ENCODE data around the gene CARD11.
"Not testable (repeated sequence)": the region's sequence is repeated elsewhere in the genome, so short reads cannot be mapped to it uniquely, and the experiment has no call there.

The CARD11 gene

GRCh38 chr7:3064067-3064466, 20.4 kb upstream of the CARD11 start:
- DNase-seq (ENCODE audit: low read depth): no peak

GRCh38 chr7:3063016-3063753, 19.5 kb upstream of the CARD11 start:
- DNase-seq (ENCODE audit: low read depth): no peak

DNA sequence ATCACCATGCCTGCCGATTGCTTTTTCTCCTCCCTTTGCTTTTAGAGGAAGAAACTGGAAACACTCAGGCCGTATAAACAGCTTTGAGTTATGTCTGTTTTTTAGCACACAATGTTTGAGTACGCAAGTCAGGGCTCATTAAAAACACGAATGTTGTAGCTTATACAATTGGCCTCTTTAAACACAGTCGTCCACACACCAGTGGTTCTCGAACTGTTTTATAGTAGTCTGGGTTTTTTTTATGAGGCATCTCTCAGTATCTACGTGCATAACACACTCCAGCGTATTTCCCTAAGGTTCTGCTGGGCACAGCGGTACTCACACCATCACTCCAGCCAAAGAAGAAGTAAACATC, 13.4 kb upstream of the CARD11 start:
- no peak for DNase-seq (ENCODE audit: low read depth)

DNA sequence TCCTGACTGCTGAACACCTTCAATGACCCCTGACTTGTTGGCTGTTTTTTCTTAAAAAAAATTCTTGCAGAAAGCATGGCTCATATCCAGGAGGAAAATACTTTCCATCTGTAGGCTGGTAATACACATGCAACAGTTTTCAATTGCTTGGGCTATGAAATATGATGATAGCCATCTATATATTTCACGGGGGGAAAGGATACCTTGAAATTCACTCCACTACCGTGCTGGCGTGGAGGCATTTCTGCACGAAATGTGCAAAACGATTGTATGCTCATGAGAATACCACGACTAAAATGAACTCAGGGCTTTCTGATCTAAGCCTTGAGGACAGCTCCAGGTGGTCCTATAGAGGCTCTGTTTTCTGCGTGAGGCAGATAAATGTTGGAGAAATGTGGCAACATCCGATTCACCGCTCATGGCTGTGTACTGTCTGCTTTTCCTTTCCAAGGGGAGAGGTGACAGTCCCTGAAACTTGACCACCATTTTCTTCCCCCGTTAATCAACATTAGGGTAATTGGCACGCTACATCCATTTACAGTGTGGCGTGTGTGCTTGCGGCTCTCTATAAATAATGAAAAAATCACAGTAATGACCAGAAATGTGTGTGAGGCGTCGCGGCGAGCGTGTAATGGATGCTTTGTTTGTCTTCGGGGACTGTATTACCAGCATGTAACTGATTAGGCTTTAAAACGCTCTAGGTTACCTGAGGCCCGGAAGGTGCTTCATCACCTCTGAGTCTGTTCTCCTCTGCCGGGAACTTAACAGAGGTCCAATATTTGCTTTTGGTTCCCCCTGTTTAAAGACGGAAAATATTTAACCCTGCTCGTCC, 12.8 kb upstream of the CARD11 start:
- DNase-seq (ENCODE audit: low read depth): no peak

DNA sequence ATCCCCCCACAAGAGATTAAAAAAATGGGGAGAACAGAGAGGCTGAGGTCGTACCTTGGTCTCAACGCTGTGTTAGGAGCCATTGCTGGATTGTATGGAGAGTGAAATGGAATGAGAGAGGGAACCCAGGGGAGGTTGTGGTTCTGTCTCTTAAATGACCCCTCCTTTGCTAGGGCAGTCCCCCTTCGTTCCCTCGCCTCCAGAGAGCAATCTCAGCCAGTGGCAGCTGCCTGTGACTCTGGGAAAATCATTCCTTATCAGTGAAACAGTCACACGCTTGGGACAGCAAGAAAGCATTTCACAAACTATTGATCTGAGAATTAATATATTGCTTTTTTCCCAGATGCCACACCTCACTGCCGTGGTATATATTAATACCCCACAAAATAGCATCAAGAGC, 12.0 kb upstream of the CARD11 start:
- DNase-seq (ENCODE audit: low read depth): no peak

DNA sequence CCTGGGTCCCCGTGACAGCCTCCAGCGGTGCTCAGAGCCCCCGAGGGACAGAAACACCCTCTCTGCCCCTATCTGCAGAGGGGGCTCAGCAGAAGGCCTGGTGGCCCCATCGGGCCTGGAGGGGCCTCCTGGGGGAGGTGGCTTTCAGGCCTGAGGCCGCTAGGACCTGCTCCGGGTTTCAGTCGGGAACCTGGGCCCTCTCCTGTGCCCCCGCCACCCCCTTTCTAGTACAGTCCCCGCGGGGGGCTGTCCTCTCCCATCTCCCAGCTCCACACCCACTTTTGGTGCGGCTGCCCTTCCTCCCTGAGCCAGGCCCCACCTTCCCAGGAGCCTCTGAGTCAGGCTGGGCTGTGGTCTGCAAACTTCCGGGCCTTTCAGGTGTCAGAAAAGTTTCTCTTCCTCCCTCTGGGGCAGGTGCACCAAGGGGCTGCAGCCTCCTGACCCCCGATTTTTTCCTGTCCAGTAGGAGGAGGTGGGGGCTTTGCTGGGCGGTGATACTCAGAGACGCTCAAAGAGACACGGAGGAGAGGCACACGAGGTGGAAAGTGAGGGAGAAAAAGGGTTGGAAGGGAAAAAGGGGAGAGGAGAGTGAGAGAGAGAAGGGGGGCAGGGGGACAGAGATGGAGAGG, 692 bp downstream of the CARD11 start:
- no peak for DNase-seq (ENCODE audit: low read depth)

DNA sequence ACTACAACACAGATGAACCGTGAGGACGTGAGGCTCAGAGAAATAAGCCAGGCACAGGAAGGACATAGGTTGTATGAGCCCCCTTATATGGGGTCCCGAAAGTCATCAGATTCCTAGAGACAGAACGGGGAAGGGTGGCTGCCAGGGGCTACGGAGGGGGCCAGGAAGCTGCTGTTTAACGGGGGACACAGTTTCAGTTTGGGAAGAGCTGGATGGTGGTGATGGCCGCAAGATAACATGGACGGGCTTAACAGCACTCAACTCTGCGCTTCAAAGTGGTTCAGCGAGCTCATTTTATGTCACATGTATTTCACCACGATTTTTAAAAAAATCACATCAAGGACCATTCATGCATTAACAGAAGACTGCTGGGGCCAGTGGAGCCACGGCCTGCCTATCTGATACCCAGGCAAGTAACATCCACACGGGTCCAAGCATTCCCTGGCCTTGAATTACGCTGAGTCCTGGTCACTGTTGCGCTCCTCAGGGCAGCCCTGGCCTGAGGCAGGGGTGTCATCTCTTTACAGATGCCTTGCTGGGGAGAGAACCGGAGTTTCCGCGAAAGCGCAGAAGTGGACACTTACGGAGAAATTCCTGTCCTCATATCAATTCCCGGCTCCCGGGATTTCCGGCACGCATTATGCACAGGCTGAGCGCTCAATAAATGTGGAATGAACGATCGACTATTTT, 1.5 kb downstream of the CARD11 start:
- DNase-seq (ENCODE audit: low read depth): no peak

DNA sequence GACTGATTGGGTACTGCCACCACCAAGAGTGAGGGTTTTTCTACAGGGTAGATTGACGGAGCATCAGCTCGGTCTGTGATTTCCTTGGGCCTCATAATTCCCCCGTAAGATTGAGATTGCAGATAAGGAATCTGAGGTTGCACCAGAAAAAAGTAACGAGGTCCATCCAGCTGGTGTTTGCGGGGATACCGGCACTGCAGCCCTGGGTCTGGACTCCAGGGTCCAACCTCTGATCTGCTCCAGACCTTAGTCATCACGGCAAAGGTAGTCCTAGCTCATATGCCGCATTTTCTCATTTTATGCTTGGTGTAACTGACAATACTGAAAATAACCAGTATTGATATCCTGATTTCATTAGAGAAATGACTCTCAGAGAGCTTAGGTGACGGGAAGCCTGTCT, 3.9 kb downstream of the CARD11 start:
- no peak for DNase-seq (ENCODE audit: low read depth)

DNA sequence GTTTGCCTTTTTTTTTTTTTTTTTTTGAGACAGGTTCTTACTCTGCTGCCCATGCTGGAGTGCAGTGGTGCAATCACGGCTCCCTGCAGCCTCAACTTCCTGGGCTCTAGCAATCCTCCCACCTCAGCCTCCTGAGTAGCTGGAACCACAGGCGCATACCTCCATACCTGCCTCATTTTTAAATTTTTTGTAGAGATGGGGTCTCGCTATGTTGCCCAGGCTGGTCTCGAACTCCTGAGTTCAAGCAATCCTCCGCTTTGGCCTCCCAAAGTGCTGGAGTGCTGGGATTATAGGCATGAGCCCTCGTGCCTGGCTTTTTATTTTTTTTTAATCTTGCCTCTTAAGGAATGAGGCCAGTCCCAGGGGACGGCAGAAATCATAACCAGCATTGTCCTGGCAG, 5.7 kb downstream of the CARD11 start:
- not testable (repeated sequence) for DNase-seq (ENCODE audit: low read depth)

DNA sequence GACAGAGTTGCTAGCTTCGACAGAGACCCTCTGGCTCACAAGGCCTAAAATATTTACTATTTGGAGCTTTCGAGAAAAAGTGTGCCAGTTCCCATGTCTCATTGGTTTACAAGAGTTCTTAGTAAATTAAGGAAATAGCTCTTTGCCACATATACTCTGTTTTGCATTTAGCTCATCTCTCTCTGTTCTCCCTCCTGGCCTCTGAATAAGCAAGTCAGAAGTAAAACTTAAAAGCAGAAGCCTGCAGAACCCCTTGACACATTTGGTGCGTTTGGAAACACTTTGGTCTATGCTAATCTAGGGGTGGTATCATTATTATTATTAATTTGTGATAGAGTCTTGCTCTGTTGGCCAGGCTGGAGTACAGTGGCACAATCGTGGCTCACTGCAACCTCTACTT, 6.4 kb downstream of the CARD11 start:
- no peak for DNase-seq (ENCODE audit: low read depth)

DNA sequence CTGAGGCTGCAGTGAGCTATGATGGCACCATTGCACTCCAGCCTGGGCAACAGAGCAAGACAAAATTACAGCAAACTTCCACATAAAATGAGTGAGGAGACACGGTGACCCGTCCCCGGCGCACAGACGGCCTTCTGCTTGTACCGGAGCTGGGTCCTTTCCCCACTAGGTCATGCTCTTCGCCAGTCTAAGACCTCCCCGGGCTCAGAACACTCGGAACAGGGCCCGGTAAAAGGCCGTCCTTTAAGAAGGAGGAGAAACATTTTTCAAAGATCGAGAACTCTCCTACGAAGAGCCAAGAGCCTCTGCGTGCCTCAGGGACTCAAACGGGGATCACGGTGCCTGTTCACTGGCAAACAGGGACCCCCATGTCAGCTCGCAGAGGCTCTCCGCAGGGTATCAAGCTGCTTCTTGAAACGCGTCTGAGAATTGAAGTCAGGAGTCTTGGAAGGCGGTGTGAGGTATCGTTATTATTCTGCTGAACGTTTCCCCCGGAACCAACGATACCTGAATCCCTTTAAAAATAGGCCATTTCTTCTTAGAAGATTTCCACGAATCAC, 9.0 kb downstream of the CARD11 start:
- no peak for DNase-seq (ENCODE audit: low read depth)

DNA sequence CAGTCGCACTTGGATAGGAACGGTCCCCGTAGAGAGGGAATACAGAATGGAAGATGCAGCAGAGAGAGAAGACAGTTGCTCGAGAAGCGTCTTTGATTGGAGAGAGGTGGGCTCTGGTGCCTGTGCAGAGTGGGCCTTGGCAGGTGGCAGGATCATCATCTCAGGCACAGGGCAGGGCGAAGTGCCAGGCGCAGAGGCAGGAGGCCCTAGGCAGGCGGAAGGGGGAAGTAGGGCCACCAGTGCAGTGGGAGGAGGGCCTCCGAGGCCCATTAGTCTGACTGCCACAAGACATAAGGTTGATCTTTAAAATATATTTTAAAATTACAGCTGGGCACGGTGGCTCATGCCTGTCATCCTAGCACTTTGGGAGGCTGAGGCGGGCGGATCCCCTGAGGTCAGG, 10.1 kb downstream of the CARD11 start:
- DNase-seq (ENCODE audit: low read depth): no peak

- DNase-seq (ENCODE audit: low read depth): no peak
Measured at GRCh38 chr7:3033136-3033535, 10.5 kb downstream of the CARD11 start.

DNA sequence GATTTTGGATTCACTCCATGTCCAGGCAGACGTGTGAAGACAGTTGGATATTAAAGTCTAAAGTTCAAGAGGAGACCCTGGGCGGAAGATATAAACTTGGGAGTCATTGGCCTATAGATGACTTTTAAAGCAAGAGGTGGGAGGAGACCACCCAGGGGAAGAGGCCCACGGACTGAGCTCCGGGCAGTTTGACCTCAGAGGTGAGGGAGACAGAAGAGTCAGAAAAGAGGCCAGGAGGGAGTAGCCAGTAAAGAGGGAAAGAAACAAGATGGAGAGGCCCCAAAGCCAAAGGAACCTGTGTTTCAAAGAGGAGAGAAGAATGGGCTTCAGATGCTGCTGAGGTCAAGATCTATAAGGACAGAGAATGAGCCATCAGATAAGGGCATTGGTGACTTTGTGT, 11.4 kb downstream of the CARD11 start:
- no peak for DNase-seq (ENCODE audit: low read depth)

DNA sequence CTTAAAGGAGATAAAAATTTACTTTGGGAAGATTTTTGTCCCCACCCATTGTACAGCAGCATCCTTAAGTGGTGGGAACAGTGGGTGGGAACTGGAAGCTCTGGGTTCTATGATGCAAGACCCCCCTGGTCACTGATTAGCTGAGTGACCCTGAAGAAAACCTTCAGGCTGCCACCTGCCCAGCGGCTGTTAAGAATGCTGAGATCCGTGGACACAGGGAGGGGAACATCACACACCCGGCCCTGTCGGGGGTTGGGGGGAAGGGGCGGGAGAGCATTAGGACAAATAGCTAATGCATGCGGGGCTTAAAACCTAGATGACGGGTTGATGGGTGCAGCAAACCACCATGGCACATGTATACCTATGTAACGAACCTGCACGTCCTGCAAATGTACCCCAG, 14.5 kb downstream of the CARD11 start:
- DNase-seq (ENCODE audit: low read depth): no peak

- DNase-seq (ENCODE audit: low read depth): no peak
Measured at GRCh38 chr7:3028758-3029093, 14.9 kb downstream of the CARD11 start.

DNA sequence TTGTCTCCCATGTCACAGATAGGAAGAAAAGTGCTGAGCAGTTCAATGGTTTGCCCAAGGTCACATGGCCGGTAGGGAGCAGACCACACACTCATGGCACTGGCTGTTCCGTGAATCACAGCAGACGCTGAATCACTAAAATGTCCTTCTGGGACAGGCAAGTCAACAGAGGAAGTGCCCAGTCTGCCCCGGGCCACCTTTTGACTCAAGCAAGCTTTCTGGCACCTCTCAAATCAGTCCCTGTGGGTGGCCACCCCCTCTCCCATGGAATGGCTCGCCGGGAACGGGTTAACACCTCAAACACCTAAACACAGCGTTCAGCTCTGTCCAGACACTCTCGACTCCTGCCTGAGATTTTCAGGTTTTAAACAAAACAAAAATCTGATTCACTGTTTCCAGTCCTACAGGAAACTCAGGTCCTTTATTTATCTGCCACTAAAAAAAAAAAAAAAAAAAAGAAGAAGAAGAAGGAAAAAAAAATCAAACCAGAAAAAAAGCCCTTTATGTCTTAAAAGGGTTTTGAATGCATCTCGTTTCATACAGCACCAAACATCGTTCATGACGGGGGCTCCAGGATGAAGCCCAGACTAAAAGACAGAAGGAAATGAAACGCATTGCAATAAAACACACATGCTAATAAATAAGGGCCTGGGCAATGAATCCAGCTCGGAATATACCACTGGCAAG, 15.5 kb downstream of the CARD11 start:
- no peak for DNase-seq (ENCODE audit: low read depth)

DNA sequence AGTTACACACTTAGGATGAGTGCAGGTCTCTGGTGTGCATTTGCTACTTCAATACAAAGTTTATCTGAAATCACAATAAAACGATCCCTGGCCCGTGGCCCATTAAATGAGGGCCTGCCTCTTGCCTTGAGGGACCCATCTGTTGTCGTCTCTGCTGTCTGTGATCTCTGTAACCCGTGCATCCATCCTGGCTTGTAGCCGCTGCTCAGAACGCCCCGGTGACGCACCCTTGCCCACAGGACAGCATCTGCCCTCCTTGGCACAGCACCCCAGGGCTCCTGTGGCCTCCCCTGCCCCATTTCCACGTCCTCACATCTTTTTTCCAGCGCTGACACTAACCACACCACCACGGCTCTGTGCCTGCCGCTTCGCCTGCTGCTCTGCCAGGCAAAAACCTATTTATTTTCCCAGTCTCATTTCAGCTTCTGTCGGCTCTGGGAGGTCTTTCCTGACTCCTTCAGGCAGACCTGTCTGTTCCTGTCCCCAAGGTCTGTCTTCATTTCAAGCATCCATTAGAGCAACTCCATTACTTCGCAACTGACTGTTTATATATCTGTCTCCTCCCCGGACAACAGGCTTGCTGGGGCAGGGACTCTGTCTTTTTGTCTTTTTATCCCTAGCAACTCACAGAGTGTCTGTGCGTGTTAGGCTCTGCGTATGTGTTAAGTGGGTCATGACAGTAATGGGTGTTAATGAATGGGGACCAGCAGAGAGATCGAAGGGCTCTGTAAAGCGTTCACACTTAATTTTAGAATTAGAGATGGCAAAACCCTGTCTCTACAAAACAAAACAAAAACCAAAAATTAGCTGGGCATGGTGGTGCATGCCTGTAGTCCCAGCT, 16.4 kb downstream of the CARD11 start:
- no peak for DNase-seq (ENCODE audit: low read depth)

DNA sequence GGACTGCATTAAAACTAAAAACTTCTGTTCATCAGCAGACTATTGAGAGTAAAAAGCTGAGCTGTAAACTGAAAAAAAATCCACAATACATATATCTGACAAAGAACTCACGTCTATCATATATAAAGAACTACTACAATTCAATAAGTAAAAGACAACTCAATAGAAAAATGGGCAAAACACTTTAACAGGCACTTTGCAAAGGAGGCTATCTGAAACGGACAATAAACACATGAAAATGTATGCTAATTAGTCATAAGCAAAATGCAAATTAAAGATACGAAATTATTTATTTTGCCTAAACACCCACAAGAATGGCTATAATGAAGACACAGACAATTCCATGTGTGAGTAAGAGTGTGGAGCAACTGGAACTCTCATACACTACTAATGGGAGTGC, 18.1 kb downstream of the CARD11 start:
- DNase-seq (ENCODE audit: low read depth): no peak

DNA sequence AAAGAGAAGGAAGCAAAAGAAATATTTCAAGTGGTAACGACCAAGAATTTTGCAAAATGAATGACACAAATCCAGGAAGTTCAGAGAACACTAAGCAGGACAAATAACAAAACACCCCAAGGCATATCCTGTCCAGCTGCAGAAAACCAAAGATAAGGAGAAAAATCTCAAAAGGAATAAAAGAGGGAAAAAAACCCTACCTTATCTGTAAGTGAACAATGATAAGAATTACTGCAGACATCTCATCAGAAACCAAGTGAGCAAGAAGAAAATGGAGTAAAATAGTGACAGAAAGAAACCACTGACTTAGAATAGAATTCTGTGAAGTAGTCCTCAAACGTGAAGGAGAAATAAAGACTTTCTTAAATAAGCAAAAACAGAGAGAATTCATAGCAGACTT, 21.8 kb downstream of the CARD11 start:
- no peak for DNase-seq (ENCODE audit: low read depth)

DNA sequence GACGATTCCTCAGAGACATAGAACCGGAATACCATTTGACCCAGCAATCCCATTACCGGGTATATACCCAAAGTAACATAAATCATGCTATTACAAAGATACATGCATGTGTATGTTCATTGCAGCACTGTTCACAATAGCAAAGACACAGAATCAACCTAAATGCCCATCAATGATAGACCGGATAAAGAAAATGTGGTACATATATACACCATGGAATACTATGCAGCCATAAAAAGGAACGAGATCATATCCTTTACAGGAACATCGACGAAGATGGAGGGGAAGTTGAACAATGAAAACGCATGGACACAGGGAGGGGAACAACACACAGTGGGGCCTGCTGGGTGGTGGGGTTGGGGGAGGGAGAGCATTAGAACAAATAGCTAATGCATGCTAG, 22.4 kb downstream of the CARD11 start:
- DNase-seq (ENCODE audit: low read depth): not testable (repeated sequence)
